Right lobe of liver (tissue), 6 donors: ENCODE measurements around the gene IDI1. TPM values are rescaled to one million over a fixed set of nuclear protein-coding genes. Genes with fewer than 3 reads are reported as not detected.
A peak's percentile ranks its signal among the peaks of the same experiment; 100 is the strongest.

Experiments used
- ATAC-seq, 4 donors: fragments of 200-7000 bp; cut with Tn5 transposase; one replicate each; pipeline ENCODE4 v1.9.1; 2020; ENCODE audit warnings: mild to moderate bottlenecking in 4 of 4, moderate library complexity in 4 of 4
- DNase-seq, 3 donors: peaks; one replicate each; pipeline ENCODE4 v3.0.0-alpha.2; 2020
- H3K27ac ChIP-seq, 3 donors: fragments of 200-600 bp; one replicate each; pipeline ENCODE4 v1.8.0; 2022
- H3K27me3 ChIP-seq, 2 donors: fragments of 200-600 bp; one replicate each; pipeline ENCODE4 v1.8.0; 2022
- H3K36me3 ChIP-seq, 4 donors: fragments of 200-600 bp; sonication (generic) in 1 of 4; one replicate each; pipeline versions ENCODE4 v1.5.1 to v1.8.0; 2017 to 2022; ENCODE audit warnings: control low read depth in 1 of 4
- H3K4me1 ChIP-seq, 4 donors: fragments of 200-600 bp; sonication (generic) in 1 of 4; one replicate each; pipeline versions ENCODE4 v1.5.1 to v1.8.0; 2017 to 2022; ENCODE audit warnings: control low read depth in 1 of 4
- H3K4me3 ChIP-seq, 3 donors: fragments of 200-600 bp; one replicate each; pipeline ENCODE4 v1.8.0; 2022
- H3K9me3 ChIP-seq, 4 donors: fragments of 200-600 bp; sonication (generic) in 1 of 4; one replicate each; pipeline versions ENCODE4 v1.5.1 to v1.8.0; 2017 to 2022; ENCODE audit warnings: control low read depth in 1 of 4
- CTCF ChIP-seq, 4 donors: fragments of 200-600 bp in 3 of 4; fragments of 450-650 bp in 1 of 4; IDR thresholded peaks; one replicate each; pipeline versions ENCODE4 v1.5.1 to v1.8.0; 2016 to 2022; ENCODE audit warnings: antibody characterized with exemption in 4 of 4, mild to moderate bottlenecking in 2 of 4
- POLR2A ChIP-seq: fragments of 450-650 bp; IDR thresholded peaks from one replicate; pipeline ENCODE4 v1.6.1; 2017; ENCODE audit warnings: antibody characterized with exemption, mild to moderate bottlenecking
- WGBS: methylation state at CpG from one replicate; pipeline ENCODE4 v1.1.6; 2018; ENCODE audit warnings: low coverage, low lambda C conversion rate; ENCODE audit not compliant: insufficient coverage; ENCODE audit errors: missing lambda C conversion rate; 5-methylcytosine and 5-hydroxymethylcytosine counted together
- intact Hi-C, 2 donors: fragments of 100-400 bp; cut with DNase I; formaldehyde crosslinking; loops; one replicate each; pipeline versions ENCODE4 v1.11.2 to v1.14.1; 2022
- long read RNA-seq: library from polyadenylated mRNA; unstranded; transcript quantifications from one replicate; pipeline ENCODE4 v2.0.0, GENCODE V29; 2019
- total RNA-seq, 6 experiments: library from RNA; depleted of rRNA in 2 of 6; stranded (reverse); fragments of >200 nt in 2 of 6; fragmentation: NEBNext Ultra II Directional in 3 of 6; extraction: Animal tissue kit (Norgen Biotek cat#: 25700) in 3 of 6; gene quantifications; one replicate each; pipeline versions ENCODE4 v1.1.0 to v1.2.4, GENCODE V29; 2016 to 2023
- donor health status: DM: no; HTN: yes; CAD: no.
- donor health status: DM: no; HTN: no; CAD: no.
- donor health status: DM: no; HTN: no; CAD: no.
- donor health status: DM: no; HTN: yes; CAD: no.
- donor health status: DM: no; HTN: yes; CAD: no.

IDI1 gene
- total RNA-seq = 10 to 100 TPM; 14.7 to 79.7 (median 28.4) TPM
- long read RNA-seq, transcript IDI1-205 (4 exons, 1,066 nt) = minor isoform, 6 of 61 reads
- long read RNA-seq, transcript IDI1-201 (5 exons, 2,301 nt) = major isoform, 38 of 61 reads
- long read RNA-seq, partial matches to known transcripts = 10 of 61 reads
- long read RNA-seq, other reads (novel, unspliced or antisense) = 7 of 61 reads

- Histone ChIP-seq H3K9me3 (no peaks in the 10 kb centered on the region), H3K36me3 (peaks cover 0 to 8% (median 0%) of the 10 kb centered on the region in 4 donors), H3K4me1 (peaks cover 0 to 36% (median 8%) of the 10 kb centered on the region in 4 donors), H3K27ac (peak within 1 kb of the TSS; percentile 91 to 97 (median 93)), H3K4me3 (peak within 1 kb of the TSS; percentile 61 to 88 (median 72)), H3K27me3 (no peaks in the 10 kb centered on the region)
- whole genome bisulfite sequencing = 0% methylated on average over 7 of the region's 83 CpGs
- peak; percentile 99 for TF ChIP-seq POLR2A
- TF ChIP-seq CTCF (IDR thresholded peaks at IDR 0.05) = no peak
- peak; percentile 83 to 93 (median 89) for ATAC-seq
- intact Hi-C loops = no loop called here
- DNase-seq = peak; percentile 99
These were observed at the start of gene IDI1 for GRCh38 chr10:1048732-1049424. Gene IDI1 (minus strand): TSS chr10:1049119. CDS start chr10:1049003, 116 bp downstream.

GRCh38 chr10:1097436-1097835 lies 48.5 kb upstream of the IDI1 start:
- H3K36me3 ChIP-seq = peaks cover 0 to 51% (median 14%) of the 10 kb centered on the region in 4 donors
- DNase-seq = no peak
- H3K27ac ChIP-seq = no peak overlapping the region
- H3K9me3 ChIP-seq = no peaks in the 10 kb centered on the region
- H3K27me3 ChIP-seq = no peaks in the 10 kb centered on the region
- TF ChIP-seq POLR2A (no peak), CTCF (IDR thresholded peaks at IDR 0.05) (no peak)
- intact Hi-C loops = no loop called here
- ATAC-seq = no peak
- H3K4me1 ChIP-seq = no peaks in the 10 kb centered on the region
- WGBS = 100% methylated on average over 1 of the region's 6 CpGs
- H3K4me3 ChIP-seq = no peak overlapping the region

- TF ChIP-seq POLR2A = no peak
- TF ChIP-seq CTCF (IDR thresholded peaks at IDR 0.05) = no peak
- intact Hi-C loops = no loop called here
- Histone ChIP-seq H3K4me1 (no peaks in the 10 kb centered on the region), H3K9me3 (no peaks in the 10 kb centered on the region), H3K36me3 (peaks cover 0 to 54% (median 17%) of the 10 kb centered on the region in 4 donors), H3K4me3 (no peak overlapping the region), H3K27me3 (no peaks in the 10 kb centered on the region), H3K27ac (no peak overlapping the region)
- WGBS = 94% methylated on average over 16 of the region's 27 CpGs
- ATAC-seq = no peak
- DNase-seq = peak in 1 of 3 donors; percentile 17
These were observed 47.5 kb upstream of the IDI1 start for GRCh38 chr10:1096287-1096889.

GRCh38 chr10:1095498-1095897 lies 46.6 kb upstream of the IDI1 start:
- TF ChIP-seq CTCF (IDR thresholded peaks at IDR 0.05) (no peak), POLR2A (no peak)
- H3K36me3 ChIP-seq = peaks cover 0 to 58% (median 23%) of the 10 kb centered on the region in 4 donors
- no peaks in the 10 kb centered on the region for H3K4me1 ChIP-seq
- WGBS = 81% methylated on average over 5 of the region's 12 CpGs
- H3K9me3 ChIP-seq = no peaks in the 10 kb centered on the region
- DNase-seq (peak in 1 of 3 donors; percentile 19), ATAC-seq (no peak)
- H3K4me3 ChIP-seq = no peak overlapping the region
- H3K27me3 ChIP-seq = no peaks in the 10 kb centered on the region
- intact Hi-C loops = no loop called here
- H3K27ac ChIP-seq = no peak overlapping the region
